Central memory CD4-positive, alpha-beta T cell (primary cell): Measurements from ENCODE around the gene DNAH2.
"Not testable (repeated sequence)": the region's sequence is repeated elsewhere in the genome, so short reads cannot be mapped to it uniquely, and the experiment has no call there.

ENCODE experiments used
- DNase-seq: peaks from one replicate; pipeline ENCODE4 v3.0.0; 2022

DNAH2 gene

GRCh38 chr17:7780736-7781135, 63.2 kb downstream of the DNAH2 start:
- DNase-seq, result no peak

GRCh38 chr17:7781429-7781828, 63.9 kb downstream of the DNAH2 start:
- no peak for DNase-seq

- DNase-seq, result no peak
These were observed 64.7 kb downstream of the DNAH2 start for GRCh38 chr17:7782240-7782639.

- DNase-seq, result no peak
These were observed 69.3 kb downstream of the DNAH2 start for GRCh38 chr17:7786866-7787265.

GRCh38 chr17:7789131-7789530, 71.6 kb downstream of the DNAH2 start:
- no peak for DNase-seq

- DNase-seq, result no peak
These were observed 72.6 kb downstream of the DNAH2 start for GRCh38 chr17:7790150-7790549.

- DNase-seq, result no peak
These were observed 75.1 kb downstream of the DNAH2 start for GRCh38 chr17:7792611-7793010.

- no peak for DNase-seq
These were observed 76.6 kb downstream of the DNAH2 start for GRCh38 chr17:7794075-7794663.

GRCh38 chr17:7797976-7798375, 80.4 kb downstream of the DNAH2 start:
- no peak for DNase-seq

GRCh38 chr17:7798839-7799238, 81.3 kb downstream of the DNAH2 start:
- DNase-seq, result no peak

- no peak for DNase-seq
These were observed 86.4 kb downstream of the DNAH2 start for GRCh38 chr17:7803981-7804380.

GRCh38 chr17:7806587-7806986, 89.0 kb downstream of the DNAH2 start:
- DNase-seq, result no peak

- no peak for DNase-seq
These were observed 89.7 kb downstream of the DNAH2 start for GRCh38 chr17:7807206-7807605.

GRCh38 chr17:7809086-7809790, 91.7 kb downstream of the DNAH2 start:
- DNase-seq, result no peak

GRCh38 chr17:7809791-7810343, 92.3 kb downstream of the DNAH2 start:
- not testable (repeated sequence) for DNase-seq

- DNase-seq, result no peak
These were observed 93.7 kb downstream of the DNAH2 start for GRCh38 chr17:7811251-7811650.

- DNase-seq, result no peak
These were observed 97.4 kb downstream of the DNAH2 start for GRCh38 chr17:7814969-7815368.

GRCh38 chr17:7816926-7817642, 99.5 kb downstream of the DNAH2 start:
- no peak for DNase-seq

GRCh38 chr17:7817643-7817964, 100.1 kb downstream of the DNAH2 start:
- DNase-seq, result no peak

GRCh38 chr17:7818026-7818425, 100.5 kb downstream of the DNAH2 start:
- no peak for DNase-seq

- no peak for DNase-seq
These were observed 101.5 kb downstream of the DNAH2 start for GRCh38 chr17:7818746-7819645.

- no peak for DNase-seq
These were observed 102.7 kb downstream of the DNAH2 start for GRCh38 chr17:7820231-7820630.

- DNase-seq, result no peak
These were observed 104.6 kb downstream of the DNAH2 start for GRCh38 chr17:7822126-7822525.
